GM18861 (cell line): ENCODE results near the gene PTPRT.

Source experiments
- ATAC-seq: cut with Tn5 transposase; IDR thresholded peaks from one replicate; pipeline ENCODE4 v1.9.1; 2021; ENCODE audit not compliant: unreplicated experiment

The PTPRT gene

DNA sequence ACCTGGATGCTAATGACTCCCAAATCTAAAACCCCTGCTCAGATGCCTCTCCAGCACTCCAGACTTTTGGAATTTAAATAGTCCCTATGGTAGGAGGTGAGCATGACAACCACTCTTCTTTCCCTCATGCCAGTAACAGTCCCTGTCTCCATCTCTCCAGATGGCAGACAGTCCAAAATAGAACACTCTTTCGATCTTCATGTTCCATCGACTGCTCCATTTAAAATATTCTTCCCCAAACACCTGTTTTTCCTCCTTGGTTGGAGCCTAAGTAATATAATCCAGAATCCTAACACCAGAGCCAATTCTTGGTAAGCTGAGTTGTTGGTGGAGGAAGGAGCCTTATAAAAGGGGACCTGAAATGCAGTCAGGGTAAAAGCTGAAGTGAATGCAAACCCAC is 848.1 kb downstream of the PTPRT start:
- no peak for ATAC-seq

DNA sequence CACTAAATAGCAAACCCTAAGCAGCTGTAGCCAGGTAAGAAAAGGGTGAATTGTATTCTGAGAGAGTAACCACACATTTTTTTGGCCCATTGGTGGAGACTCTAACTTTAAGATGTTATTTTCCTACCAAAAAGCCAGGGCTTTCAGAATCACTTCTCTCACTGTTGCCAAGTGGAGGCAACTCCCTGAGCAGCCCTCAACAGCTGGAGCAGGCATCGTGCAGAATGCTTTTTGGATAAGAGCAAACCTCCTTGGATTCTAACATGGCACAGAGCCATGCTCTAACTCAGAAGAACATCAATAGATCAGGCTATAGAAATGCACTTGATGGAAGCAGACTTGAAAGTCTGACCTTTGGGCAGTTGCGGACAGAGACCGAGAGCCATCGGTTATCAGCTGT is 849.3 kb downstream of the PTPRT start:
- ATAC-seq: no peak

- ATAC-seq: no peak
Measured at GRCh38 chr20:42338294-42339201, 851.2 kb downstream of the PTPRT start.

GRCh38 chr20:42336576-42336975 is 853.1 kb downstream of the PTPRT start:
- no peak for ATAC-seq

DNA sequence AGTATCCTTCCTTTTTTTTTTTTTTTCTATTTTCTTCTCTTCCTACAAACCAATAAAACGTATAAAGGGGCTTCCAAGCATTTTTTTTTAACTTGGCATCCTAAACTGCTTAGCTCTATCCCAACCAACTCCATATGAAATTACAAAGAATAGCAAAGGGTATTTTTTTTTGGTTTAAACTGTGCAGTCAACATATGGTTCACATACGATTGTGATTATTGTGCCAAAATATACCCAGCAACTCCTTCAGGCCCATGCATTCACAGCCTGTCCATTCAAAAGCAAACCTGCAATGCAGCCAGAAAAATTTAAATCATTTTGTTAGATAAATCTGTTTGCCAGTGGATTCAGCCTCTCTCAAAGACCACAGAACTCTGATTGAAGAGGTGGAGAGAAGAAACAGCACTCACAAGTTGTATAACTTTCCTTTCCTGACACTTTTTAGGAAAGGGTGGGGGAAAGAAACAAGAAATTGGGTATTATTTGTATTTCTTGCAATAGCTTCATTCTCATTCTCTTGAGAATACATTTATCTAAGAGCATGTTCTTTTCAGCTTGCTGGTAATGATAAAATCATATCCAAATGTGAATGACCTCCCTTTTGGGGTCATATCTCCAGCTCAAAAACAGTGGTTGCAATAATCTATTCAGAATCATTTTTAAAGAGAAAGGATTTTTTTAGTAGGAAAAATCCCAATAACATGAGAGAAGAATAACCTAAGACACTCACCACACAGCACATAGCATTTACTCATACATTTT is 870.3 kb downstream of the PTPRT start:
- ATAC-seq: no peak

- ATAC-seq: no peak
Measured at GRCh38 chr20:42313704-42314103, 876.0 kb downstream of the PTPRT start.

- ATAC-seq: no peak
Measured at GRCh38 chr20:42309050-42309449, 880.7 kb downstream of the PTPRT start.

DNA sequence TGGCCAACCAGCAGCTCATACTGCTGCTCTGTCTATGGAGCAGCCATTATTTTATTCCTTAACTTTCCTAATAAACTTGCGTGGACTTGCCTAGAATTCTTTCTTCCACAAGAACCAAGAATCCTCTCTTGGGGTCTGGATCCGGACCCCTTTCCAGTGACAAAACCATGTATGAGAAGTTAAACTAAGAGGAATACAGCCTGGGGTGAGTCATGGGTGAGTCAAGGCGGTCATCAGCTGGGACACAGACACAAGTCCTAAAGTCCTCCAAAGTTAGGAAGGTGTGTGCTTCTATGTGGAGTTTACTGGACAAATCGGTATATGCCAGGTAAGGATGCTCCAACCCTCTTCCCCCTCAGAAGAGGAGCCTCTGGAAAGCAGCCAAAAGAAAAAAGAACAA is 881.5 kb downstream of the PTPRT start:
- ATAC-seq: no peak

DNA sequence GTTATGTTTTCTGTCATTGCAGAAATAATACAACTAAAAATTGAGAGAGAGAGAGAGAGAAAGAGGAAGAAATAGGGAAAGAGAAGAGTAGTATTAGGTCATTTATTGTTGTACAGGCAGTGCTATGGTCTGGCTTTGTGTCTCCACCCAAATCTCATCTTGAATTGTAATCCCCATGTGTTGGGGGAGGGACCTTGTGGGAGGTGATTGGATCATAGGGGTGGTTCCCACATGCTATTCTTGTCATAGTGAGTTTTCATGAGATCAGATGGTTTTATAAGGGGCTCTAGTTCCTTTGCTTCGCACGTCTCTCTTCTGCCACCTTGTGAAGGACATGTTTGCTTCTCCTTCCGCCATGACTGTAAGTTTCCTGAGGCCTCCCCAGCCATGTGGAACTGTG is 894.1 kb downstream of the PTPRT start:
- no peak for ATAC-seq

DNA sequence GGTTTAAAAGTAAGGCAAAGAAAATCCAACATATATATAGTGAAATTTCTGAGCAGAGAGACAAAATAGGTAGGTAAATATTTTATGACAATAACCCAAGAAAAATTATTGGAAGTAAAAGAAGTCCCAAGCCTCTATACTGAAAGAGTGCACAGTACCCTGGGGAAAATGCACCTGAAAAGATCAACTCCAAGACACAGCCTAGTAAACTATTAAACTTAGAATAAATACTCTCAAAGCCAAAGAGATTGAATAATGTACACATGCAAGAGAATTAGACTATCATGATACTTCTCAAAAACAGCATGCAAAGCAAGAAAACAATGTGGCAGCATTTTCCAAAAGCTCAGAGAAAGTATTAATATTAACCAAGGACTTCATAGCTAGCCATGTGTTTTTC is 894.7 kb downstream of the PTPRT start:
- ATAC-seq: no peak

DNA sequence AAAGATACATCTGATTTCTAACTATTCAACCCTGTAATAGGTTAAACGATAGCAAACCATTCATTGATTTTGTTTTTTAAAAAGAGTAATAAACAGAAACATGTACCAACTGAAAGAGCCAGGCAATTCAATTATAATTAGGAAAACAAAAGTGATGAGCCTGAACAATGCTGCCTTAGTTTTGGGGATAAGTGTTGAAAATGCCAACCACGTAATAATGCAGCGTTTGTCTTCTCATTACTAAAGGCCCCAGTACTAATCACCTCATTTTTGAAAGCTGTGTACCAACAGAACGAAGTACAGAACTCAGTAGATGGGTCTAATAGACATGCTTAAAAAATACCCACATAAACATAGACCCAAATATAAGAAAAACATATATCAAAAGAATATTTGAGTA is 907.9 kb downstream of the PTPRT start:
- ATAC-seq: no peak

GRCh38 chr20:42276718-42277602 is 912.7 kb downstream of the PTPRT start:
- ATAC-seq: no peak

DNA sequence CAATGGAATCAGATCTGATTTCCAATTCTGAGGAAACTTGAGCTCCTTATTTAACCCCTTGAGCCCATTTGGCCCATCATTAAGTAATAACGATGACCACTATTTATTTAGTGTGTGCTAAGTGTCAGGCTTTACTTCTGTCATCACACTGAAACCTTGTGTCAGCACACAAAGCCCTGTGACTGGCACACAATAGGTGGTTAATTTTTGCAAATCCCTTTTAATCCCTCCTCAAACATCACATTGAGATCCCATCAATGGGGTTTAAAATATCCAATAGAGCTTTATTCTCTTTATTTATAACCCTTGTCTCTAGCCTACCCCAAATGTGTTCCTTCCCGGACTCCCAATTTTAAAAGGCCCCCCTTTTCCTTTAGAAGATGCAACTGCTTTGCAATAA is 914.7 kb downstream of the PTPRT start:
- ATAC-seq: no peak

DNA sequence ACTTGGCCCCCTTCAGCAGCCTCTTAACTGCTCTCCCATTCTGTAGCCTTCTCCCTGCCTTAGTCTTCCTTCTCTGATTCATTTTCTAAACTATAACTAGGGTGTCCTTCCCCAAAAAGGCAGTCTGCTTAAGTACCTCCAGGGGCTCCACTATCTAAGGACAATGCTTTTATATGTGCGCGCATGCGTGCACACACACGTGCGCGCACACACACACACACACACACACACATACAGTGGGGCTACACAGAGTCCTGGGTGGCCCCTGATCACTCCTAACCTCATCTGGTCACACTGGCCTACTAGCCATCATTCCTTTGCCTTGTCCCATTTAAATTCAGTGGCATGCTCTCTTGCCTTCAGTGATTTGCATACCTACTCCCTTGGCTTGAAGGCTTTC is 917.2 kb downstream of the PTPRT start:
- ATAC-seq: no peak

DNA sequence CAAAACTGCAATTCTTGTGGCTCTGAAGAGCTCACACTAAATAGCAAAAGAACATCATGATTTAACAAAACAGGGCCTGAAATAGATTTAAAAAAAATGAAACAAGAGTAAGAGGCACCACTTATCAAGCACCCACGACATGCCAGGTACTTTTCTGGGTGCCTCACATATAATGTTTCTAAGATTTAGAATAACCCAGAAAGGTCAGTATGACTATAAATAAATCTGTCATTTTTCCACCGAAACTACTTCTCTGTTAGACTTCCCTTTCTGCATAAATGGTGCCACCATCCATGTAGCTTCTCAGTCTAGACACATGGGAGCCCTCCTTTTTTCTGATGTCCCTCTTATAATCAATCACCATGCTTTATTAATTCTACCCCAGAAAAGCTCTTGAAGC is 919.2 kb downstream of the PTPRT start:
- no peak for ATAC-seq

- ATAC-seq: no peak
Measured at GRCh38 chr20:42267793-42268384, 921.8 kb downstream of the PTPRT start.

DNA sequence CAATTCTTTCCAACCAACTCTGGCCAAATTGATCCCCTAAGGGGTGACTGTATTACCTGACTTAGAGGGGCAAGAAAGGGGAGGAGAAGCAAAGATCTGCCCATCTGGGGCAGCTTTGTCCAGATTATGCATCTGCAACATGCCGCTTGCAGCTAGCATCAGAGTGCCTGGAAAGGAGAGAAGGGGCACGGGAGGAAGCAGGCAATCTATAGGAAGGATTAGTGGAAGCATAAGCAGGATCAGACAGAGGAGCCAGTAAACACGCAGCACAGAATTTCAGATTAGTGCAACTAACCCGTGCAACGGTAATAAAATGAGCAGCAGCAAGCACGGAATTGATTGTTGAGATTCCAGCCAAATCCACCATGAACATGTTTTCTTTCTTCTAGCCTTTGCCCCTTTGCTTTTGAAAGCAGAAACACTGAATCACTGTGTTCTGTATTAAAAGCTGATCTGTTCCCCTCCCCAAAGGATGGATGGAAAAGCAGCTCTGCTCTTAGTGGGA is 927.9 kb downstream of the PTPRT start:
- no peak for ATAC-seq

- no peak for ATAC-seq
Measured at GRCh38 chr20:42260184-42260583, 929.5 kb downstream of the PTPRT start.

DNA sequence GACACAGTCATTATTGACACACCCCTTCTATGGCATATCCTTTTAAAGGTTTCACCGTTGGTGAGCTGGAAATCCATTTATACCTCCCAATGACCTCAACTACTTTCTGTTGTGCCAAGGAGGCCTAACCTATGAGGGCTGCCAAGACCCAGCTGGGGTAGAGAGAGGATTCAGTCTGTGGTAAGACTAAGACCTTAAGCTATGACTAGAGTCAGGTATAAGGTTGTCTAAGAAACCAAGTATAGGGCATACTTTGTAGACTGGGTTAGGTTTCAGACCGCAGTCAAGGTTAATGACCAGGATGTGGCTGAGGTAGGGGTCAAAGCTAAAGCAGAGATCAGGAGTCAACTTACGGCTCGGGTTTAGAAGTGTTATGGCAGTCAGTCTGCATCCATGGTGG is 930.3 kb downstream of the PTPRT start:
- ATAC-seq: no peak

DNA sequence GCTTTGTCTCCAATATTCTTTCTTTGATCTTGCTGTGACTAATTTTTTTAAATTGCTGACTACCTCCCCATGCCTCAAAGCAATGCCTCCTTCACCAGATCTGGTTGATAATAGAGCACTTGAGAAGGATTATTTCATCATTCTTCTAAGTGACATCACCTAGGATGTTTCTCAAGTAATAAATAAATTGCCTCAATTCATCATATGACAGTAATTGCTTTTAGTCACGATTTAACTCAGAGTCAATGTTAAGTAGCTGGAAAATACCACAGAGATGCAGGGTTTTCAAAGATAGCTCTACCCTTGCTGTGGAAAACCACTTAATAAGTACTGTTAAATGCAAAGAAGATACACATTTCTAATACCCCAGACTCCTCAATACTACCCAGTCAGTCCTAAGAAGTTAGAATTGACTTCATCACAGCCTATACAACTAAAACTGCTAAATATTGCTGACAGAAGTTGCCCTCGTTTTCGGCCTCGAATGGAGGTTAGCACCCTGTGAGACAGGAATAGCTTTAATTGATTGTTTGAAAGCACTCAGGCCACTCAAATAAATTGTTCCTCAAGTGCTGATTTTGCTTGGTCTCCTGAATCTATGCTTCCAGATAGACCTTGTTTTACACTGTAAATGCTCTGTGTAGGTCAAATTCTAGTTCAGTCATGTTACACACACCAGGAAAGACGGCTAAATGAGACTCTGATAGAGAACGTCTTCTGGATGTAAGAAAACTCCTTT is 931.0 kb downstream of the PTPRT start:
- no peak for ATAC-seq
